ENCODE measurements around the gene P2RY4.

P2RY4 gene

DNA sequence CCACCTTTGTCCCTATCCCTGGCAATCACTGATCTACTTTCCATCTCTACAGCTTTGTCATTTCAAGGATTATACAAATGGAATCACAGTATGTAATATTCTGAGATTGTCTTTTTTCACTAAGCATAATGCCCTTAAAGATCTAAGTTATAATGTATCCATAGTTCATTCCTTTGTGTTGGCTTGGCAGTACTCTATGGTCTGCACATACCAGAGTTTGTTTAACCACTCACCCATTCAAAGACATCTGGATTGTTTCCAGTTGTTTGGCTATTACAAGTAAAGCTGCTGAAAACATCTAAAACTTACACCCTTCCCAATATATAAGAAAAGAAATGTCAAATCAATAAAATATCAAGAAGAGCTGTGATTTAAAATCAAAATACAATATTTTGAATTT is 51.5 kb downstream of the P2RY4 start:
- Mint-ChIP-seq H3K9me3 (peaks cover 36% of the 10 kb centered on the region), H3K27me3 (ENCODE audit: low read depth, poor library complexity) (peaks cover 8% of the 10 kb centered on the region), H3K4me3 (no peak overlapping the region), H3K36me3 (ENCODE audit: low read depth) (no peaks in the 10 kb centered on the region), H3K4me1 (no peaks in the 10 kb centered on the region), H3K27ac (no peak overlapping the region)
- TF ChIP-seq, protein P1, sequence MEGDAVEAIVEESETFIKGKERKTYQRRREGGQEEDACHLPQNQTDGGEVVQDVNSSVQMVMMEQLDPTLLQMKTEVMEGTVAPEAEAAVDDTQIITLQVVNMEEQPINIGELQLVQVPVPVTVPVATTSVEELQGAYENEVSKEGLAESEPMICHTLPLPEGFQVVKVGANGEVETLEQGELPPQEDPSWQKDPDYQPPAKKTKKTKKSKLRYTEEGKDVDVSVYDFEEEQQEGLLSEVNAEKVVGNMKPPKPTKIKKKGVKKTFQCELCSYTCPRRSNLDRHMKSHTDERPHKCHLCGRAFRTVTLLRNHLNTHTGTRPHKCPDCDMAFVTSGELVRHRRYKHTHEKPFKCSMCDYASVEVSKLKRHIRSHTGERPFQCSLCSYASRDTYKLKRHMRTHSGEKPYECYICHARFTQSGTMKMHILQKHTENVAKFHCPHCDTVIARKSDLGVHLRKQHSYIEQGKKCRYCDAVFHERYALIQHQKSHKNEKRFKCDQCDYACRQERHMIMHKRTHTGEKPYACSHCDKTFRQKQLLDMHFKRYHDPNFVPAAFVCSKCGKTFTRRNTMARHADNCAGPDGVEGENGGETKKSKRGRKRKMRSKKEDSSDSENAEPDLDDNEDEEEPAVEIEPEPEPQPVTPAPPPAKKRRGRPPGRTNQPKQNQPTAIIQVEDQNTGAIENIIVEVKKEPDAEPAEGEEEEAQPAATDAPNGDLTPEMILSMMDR (IDR thresholded peaks at IDR 0.05): no peak
- no peak for DNase-seq
